Measurements from ENCODE around the gene GAB2.

GRCh38 chr11:78227921-78228320 is 189.7 kb downstream of the GAB2 start:
- no peak for TF ChIP-seq CTCF (conservative IDR thresholded peaks at IDR 0.05; ENCODE audit: low read length)
- TF ChIP-seq EZH2phosphoT487 (IDR thresholded peaks at IDR 0.05; ENCODE audit: borderline replicate concordance, low read depth, low read length), result no peak
